MCF 10A (cell line): ENCODE data around the gene NELFCD. TPM values are rescaled to one million over a fixed set of nuclear protein-coding genes. Genes with fewer than 3 reads are reported as not detected.

Experiments
- BruUV-seq: library from RNA; stranded (reverse); fragments of 400-500 nt; replicated peaks from 2 replicates; lab custom pipeline; 2021; lab: Mats Ljungman, UMichigan
- CTCF ChIA-PET: fragments of 300-600 bp; sonication (Branson Sonifier 250); formaldehyde crosslinking; extraction: SDS; loops from one replicate; lab custom pipeline; 2021; ENCODE audit warnings: antibody characterized with exemption, inconsistent platforms; lab: Yijun Ruan, JAX
- POLR2A ChIA-PET: fragments of 300-600, 350-650 bp; sonication (Branson Sonifier 250); formaldehyde crosslinking; extraction: SDS; loops from one replicate; lab custom pipeline; 2020; ENCODE audit warnings: antibody characterized with exemption, inconsistent platforms; lab: Yijun Ruan, JAX
- DNase-seq: peaks from one replicate; pipeline ENCODE4 v3.0.0-alpha.2; 2018; ENCODE audit not compliant: unreplicated experiment
- H3K27ac Mint-ChIP-seq: one replicate; pipeline ENCODE4 v1.8.0; 2022; ENCODE audit warnings: mild to moderate bottlenecking, low read depth, mixed read lengths; ENCODE audit not compliant: unreplicated experiment
- H3K27me3 Mint-ChIP-seq: one replicate; pipeline ENCODE4 v1.8.0; 2022; ENCODE audit warnings: mixed read lengths; ENCODE audit not compliant: insufficient read depth, unreplicated experiment
- H3K36me3 Mint-ChIP-seq: one replicate; pipeline ENCODE4 v1.8.0; 2022; ENCODE audit warnings: mild to moderate bottlenecking, moderate library complexity, mixed read lengths; ENCODE audit not compliant: insufficient read depth, unreplicated experiment
- H3K4me1 Mint-ChIP-seq: one replicate; pipeline ENCODE4 v1.8.0; 2022; ENCODE audit warnings: mixed read lengths; ENCODE audit not compliant: insufficient read depth, unreplicated experiment
- H3K4me3 Mint-ChIP-seq: one replicate; pipeline ENCODE4 v1.8.0; 2022; ENCODE audit warnings: mild to moderate bottlenecking, moderate library complexity, mixed read lengths; ENCODE audit not compliant: unreplicated experiment
- H3K9me3 Mint-ChIP-seq: one replicate; pipeline ENCODE4 v1.8.0; 2022; ENCODE audit warnings: mixed read lengths; ENCODE audit not compliant: unreplicated experiment
- CTCF ChIP-seq: fragments of 200-600 bp; IDR thresholded peaks from one replicate; pipeline ENCODE4 v1.8.0; 2022; ENCODE audit warnings: antibody characterized with exemption, mild to moderate bottlenecking; ENCODE audit not compliant: unreplicated experiment
- intact Hi-C: fragments of 100-400 bp; cut with micrococcal nuclease; formaldehyde crosslinking; loops from 2 replicates; pipeline ENCODE4 v1.14.1; 2022
- total RNA-seq: library from RNA; stranded (reverse); gene quantifications from 2 replicates; pipeline ENCODE4 v1.2.3, GENCODE V29; 2022

Gene NELFCD
- total RNA-seq, 1 experiment from 2014 or later, result 79.8 TPM

DNA sequence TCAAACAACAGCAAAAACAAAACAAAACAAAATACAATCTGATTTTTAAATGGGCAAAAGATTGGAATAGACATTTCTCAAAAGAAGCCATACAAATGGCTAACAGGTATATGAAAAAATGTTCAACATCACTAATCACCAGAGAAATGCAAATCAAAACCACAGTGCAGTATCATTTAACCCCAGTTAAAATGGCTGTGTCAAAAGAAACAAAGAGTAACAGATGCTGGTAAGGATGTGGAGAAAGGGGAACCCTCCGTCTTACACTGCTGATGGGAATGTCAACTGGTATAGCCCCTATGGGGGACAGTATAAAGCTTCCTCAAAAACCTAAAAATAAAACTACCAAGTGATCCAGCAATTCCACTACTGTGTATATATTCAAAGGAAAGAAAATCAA lies 10.9 kb upstream of the NELFCD start:
- POLR2A ChIA-PET, result interaction anchor here (1.2 kb wide), 1 partner anchor 11 kb away, joined by 5 read pairs; the partner anchor contains the start of gene NELFCD
- CTCF ChIA-PET, result no interaction called here
- peaks cover 52% of the 10 kb centered on the region for H3K27me3 Mint-ChIP-seq
- no peak for DNase-seq
- H3K9me3 Mint-ChIP-seq, result peaks cover 26% of the 10 kb centered on the region
- no peak for TF ChIP-seq CTCF
- no TSS peak for BruUV-seq
- intact Hi-C loops, result no loop called here
- no peaks in the 10 kb centered on the region for H3K4me1 Mint-ChIP-seq
- H3K4me3 Mint-ChIP-seq, result no peak overlapping the region
- H3K36me3 Mint-ChIP-seq, result no peaks in the 10 kb centered on the region
- H3K27ac Mint-ChIP-seq, result no peak overlapping the region

DNA sequence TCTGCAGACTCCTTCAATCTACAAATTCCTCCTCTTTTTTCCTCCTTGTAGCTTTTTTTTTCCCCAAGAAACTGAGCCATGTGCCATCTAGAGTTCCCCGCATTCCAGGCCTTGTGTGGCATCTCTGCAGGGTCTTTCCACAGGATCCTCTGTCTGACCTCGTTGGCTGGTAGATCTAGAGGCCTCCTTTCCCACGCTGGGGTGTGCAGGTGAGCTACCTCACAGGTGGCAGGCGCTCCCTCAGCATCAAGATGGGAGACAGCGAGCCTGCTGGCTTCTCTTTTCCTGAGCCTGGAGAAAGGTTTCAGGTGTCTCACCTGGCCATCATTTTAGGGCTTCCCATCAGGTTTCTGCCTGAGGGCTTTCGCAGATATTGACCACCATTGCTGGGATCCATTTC lies 9.6 kb upstream of the NELFCD start:
- H3K4me1 Mint-ChIP-seq, result peaks cover 4% of the 10 kb centered on the region
- ChIA-PET POLR2A (interaction anchor here (1.1 to 1.4 kb wide), 2 partner anchors 22 to 82 kb away, joined by 3 read pairs; no protein-coding TSS in a partner anchor), CTCF (interaction anchor here (0.6 to 0.8 kb wide), 5 partner anchors 15 to 671 kb away, joined by 3 to 4 read pairs (median 3); partner anchors contain the start of gene TUBB1)
- no peak overlapping the region for H3K27ac Mint-ChIP-seq
- intact Hi-C loops, result no loop called here
- H3K27me3 Mint-ChIP-seq, result peaks cover 39% of the 10 kb centered on the region
- peaks cover 35% of the 10 kb centered on the region for H3K9me3 Mint-ChIP-seq
- H3K36me3 Mint-ChIP-seq, result no peaks in the 10 kb centered on the region
- TF ChIP-seq CTCF, result no peak
- H3K4me3 Mint-ChIP-seq, result no peak overlapping the region
- no peak for DNase-seq
- BruUV-seq, result no TSS peak

DNA sequence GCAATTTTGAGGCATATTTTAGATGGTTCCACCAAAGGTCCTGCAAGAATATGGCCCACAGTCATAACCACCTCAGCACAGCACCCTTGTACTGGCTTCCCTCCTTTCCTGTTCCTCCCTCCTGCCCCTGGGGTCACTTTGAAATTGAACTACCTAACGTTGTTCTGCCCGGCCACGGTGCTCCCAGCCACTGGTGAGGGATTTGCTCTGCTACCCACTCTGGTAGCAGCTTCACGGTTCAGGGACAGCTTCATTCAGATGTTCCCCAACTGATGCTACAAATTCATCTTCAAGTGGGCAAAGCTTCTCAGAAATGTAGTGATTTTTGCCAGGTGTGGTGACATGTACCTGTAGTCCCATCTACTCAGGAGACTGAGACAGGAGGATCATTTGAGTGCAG lies 7.9 kb upstream of the NELFCD start:
- peaks cover 35% of the 10 kb centered on the region for H3K9me3 Mint-ChIP-seq
- H3K4me3 Mint-ChIP-seq, result no peak overlapping the region
- POLR2A ChIA-PET, result interaction anchor here (0.6 to 0.7 kb wide), 2 partner anchors 11 to 90 kb away, joined by 3 read pairs; no protein-coding TSS in a partner anchor
- no peaks in the 10 kb centered on the region for H3K36me3 Mint-ChIP-seq
- BruUV-seq, result no TSS peak
- CTCF ChIA-PET, result interaction anchor here (0.6 kb wide), 1 partner anchor 747 kb away, joined by 4 read pairs; no protein-coding TSS in a partner anchor
- no peak for DNase-seq
- intact Hi-C loops, result no loop called here
- H3K27ac Mint-ChIP-seq, result no peak overlapping the region
- no peak for TF ChIP-seq CTCF
- H3K4me1 Mint-ChIP-seq, result peaks cover 6% of the 10 kb centered on the region
- H3K27me3 Mint-ChIP-seq, result peaks cover 26% of the 10 kb centered on the region

DNA sequence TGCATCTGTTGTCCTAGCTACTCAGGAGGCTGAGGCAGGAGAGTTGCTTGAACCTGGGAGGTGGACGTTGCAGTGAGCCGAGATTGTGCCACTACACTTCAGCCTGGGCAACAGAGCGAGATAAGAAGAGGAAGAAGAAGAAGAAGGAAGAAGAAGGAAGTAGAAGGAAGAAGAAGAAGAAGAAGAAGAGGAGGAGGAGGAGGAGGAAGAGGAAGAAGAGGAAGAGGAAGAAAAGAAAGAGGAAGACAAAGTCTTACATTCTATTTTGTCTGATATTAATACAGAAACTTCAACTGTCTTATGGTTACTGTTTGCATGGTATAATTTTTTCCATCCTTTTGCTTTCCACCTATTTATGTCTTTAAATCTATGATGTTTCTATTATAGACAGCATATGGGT lies 7.2 kb upstream of the NELFCD start:
- ChIA-PET POLR2A (no interaction called here), CTCF (no interaction called here)
- no peak for DNase-seq
- H3K4me3 Mint-ChIP-seq, result no peak overlapping the region
- no peaks in the 10 kb centered on the region for H3K36me3 Mint-ChIP-seq
- BruUV-seq, result no TSS peak
- intact Hi-C loops, result no loop called here
- no peak for TF ChIP-seq CTCF
- peaks cover 30% of the 10 kb centered on the region for H3K9me3 Mint-ChIP-seq
- no peak overlapping the region for H3K27ac Mint-ChIP-seq
- peaks cover 6% of the 10 kb centered on the region for H3K4me1 Mint-ChIP-seq
- peaks cover 19% of the 10 kb centered on the region for H3K27me3 Mint-ChIP-seq
